Chondrocyte (in vitro differentiated cells): ENCODE data around the gene ZDHHC6. TPM values are rescaled to one million over a fixed set of nuclear protein-coding genes. Genes with fewer than 3 reads are reported as not detected.

ENCODE experiments used
- DNase-seq: peaks from one replicate; pipeline ENCODE4 v3.0.0; 2021; ENCODE audit warnings: mixed read lengths, low spot score
- H3K27ac Mint-ChIP-seq: one replicate; pipeline ENCODE4 v1.8.0; 2021; ENCODE audit warnings: mild to moderate bottlenecking, moderate library complexity, mixed read lengths; ENCODE audit not compliant: unreplicated experiment
- H3K27me3 Mint-ChIP-seq: 2 replicates; pipeline ENCODE4 v1.8.0; 2021; ENCODE audit warnings: low read depth, mixed read lengths
- H3K36me3 Mint-ChIP-seq: 2 replicates; pipeline ENCODE4 v1.8.0; 2021; ENCODE audit warnings: low read depth, mixed read lengths
- H3K4me1 Mint-ChIP-seq: 2 replicates; pipeline ENCODE4 v1.8.0; 2021; ENCODE audit warnings: low read depth, mild to moderate bottlenecking, mixed read lengths
- H3K4me3 Mint-ChIP-seq: one replicate; pipeline ENCODE4 v1.8.0; 2021; ENCODE audit warnings: mild to moderate bottlenecking, moderate library complexity, mixed read lengths; ENCODE audit not compliant: unreplicated experiment
- H3K9me3 Mint-ChIP-seq: 2 replicates; pipeline ENCODE4 v1.8.0; 2021; ENCODE audit warnings: low read depth, mixed read lengths
- total RNA-seq: library from RNA; stranded (reverse); gene quantifications from 3 replicates; pipeline ENCODE4 v1.2.1, GENCODE V29; 2021
- TF ChIP-seq, protein P1 (sequence below): fragments of 200-600 bp; sonication (generic); IDR thresholded peaks from 2 replicates; pipeline ENCODE4 v1.5.0; 2021; ENCODE audit warnings: antibody characterized with exemption, mild to moderate bottlenecking, moderate library complexity

Gene ZDHHC6
- total RNA-seq, 1 donor from 2014 or later, result 23.4 TPM

DNA sequence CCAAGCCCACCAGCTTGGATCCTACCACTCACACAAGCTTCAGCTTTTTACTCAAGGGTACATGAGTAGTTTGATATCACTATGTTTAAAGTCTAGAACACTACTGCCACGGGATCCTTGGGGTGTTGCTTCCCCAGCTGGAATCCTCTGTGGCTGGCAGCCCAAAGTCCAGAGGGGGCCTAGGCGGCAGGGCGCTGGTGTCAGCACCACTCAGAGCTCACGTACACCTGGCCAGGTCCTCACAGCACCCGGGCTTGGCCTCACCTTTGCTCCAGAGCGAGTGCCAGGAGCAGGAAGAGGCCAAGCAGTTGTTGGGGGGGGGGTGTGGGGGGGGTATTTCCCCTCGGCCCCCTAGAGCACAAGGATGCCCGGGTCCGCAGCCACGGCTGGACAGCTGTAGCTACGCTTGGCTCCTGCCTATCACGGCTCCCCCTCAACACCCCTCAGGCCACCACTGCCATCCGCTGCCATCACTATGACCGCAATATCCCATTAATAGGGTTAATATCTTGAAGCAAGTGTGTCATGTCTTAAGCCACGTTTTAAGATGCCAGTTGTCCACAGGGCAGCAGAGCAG, 17.0 kb downstream of the ZDHHC6 start:
- H3K9me3 Mint-ChIP-seq, result no peaks in the 10 kb centered on the region
- H3K4me3 Mint-ChIP-seq, result no peak overlapping the region
- H3K27me3 Mint-ChIP-seq, result no peaks in the 10 kb centered on the region
- TF ChIP-seq, protein P1, sequence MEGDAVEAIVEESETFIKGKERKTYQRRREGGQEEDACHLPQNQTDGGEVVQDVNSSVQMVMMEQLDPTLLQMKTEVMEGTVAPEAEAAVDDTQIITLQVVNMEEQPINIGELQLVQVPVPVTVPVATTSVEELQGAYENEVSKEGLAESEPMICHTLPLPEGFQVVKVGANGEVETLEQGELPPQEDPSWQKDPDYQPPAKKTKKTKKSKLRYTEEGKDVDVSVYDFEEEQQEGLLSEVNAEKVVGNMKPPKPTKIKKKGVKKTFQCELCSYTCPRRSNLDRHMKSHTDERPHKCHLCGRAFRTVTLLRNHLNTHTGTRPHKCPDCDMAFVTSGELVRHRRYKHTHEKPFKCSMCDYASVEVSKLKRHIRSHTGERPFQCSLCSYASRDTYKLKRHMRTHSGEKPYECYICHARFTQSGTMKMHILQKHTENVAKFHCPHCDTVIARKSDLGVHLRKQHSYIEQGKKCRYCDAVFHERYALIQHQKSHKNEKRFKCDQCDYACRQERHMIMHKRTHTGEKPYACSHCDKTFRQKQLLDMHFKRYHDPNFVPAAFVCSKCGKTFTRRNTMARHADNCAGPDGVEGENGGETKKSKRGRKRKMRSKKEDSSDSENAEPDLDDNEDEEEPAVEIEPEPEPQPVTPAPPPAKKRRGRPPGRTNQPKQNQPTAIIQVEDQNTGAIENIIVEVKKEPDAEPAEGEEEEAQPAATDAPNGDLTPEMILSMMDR, result no peak
- H3K4me1 Mint-ChIP-seq, result no peaks in the 10 kb centered on the region
- H3K27ac Mint-ChIP-seq, result no peak overlapping the region
- H3K36me3 Mint-ChIP-seq, result peaks cover 13% of the 10 kb centered on the region
- no peak for DNase-seq

DNA sequence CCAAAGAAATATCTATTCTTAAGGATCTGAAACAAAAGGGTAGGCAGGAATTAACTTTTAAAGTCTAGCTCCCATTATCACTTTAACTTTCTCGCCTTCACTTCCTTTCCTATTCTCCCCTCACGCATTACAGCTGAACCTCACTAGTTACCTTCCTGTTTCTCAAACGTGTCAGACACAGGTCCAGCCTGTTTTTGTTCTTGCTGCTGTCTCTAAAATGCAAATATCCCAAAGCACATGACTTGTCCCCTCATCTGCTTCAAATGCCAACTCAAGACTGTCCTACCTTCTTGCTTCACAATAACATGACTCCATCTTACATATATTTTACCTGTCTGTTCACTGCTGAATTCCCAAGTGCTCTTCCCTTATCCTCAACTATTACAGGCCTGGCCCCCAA, 17.6 kb downstream of the ZDHHC6 start:
- DNase-seq, result no peak
- Mint-ChIP-seq H3K27me3 (no peaks in the 10 kb centered on the region), H3K9me3 (no peaks in the 10 kb centered on the region), H3K4me1 (no peaks in the 10 kb centered on the region), H3K27ac (no peak overlapping the region), H3K4me3 (no peak overlapping the region), H3K36me3 (peaks cover 13% of the 10 kb centered on the region)
- TF ChIP-seq, protein P1, result no peak

DNA sequence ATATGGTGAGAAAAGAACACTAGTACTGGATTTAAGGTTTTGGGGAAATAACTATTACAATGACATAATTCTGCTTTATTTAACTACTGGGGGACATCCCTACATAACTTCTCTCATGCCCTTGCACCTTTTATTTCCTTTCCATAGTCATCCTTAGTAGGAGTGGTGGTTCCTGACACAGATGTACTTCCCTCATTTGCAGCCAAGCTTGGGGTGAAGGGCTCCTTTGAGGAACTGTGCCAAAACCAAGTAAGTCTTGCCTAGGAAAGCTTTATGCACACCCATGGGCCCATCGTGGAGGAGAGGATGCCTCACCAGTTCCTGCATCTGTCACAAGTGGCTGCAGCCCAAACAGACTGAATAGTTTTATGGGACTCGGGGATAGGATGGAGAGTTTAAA, 20.6 kb downstream of the ZDHHC6 start:
- Mint-ChIP-seq H3K9me3 (no peaks in the 10 kb centered on the region), H3K27me3 (no peaks in the 10 kb centered on the region), H3K36me3 (peaks cover 6% of the 10 kb centered on the region), H3K4me3 (no peak overlapping the region), H3K27ac (no peak overlapping the region), H3K4me1 (peaks cover 2% of the 10 kb centered on the region)
- no peak for DNase-seq
- TF ChIP-seq, protein P1, result no peak

DNA sequence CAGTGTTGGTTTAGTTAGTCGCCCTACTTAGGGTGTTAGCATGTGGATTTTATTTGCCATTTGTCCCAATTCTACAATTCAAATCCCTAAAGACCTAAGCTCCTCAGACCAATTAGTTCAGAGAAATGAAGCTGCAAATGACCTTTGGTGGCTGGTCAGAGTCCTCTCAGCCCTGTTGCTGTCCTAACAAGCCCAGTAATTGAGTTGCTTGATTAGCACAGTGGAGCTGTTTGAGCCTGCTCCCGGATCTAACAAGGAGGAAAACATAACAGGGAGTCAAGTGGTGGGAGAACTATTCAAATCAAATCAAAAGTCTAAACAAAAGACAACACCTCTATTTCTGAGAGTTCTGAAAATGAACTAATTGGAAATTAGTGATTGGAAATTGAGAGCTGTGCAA, 22.1 kb downstream of the ZDHHC6 start:
- Mint-ChIP-seq H3K27me3 (no peaks in the 10 kb centered on the region), H3K27ac (no peak overlapping the region), H3K4me1 (peaks cover 2% of the 10 kb centered on the region), H3K36me3 (peaks cover 2% of the 10 kb centered on the region), H3K9me3 (no peaks in the 10 kb centered on the region), H3K4me3 (no peak overlapping the region)
- no peak for DNase-seq
- TF ChIP-seq, protein P1, result no peak

DNA sequence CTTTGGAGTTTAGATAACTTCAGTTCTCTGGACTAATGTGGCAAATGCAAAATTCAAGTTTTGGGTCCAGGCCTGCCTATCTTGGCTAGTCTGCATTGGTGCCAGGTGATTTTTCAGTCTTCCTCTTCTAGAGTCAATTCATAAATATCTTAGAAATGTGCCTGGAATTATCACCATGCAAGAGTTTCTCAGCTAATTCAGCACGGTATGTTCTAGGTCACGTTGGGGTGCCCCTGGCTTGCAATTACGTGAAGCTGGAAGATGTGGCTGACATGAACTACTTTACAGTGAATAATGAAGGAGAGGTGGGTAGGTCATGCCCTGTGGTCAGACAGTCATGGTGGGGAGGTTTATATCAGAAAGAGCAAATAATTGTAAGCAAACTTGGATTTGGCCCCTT, 25.0 kb downstream of the ZDHHC6 start:
- H3K9me3 Mint-ChIP-seq, result no peaks in the 10 kb centered on the region
- no peaks in the 10 kb centered on the region for H3K36me3 Mint-ChIP-seq
- TF ChIP-seq, protein P1, result no peak
- H3K4me3 Mint-ChIP-seq, result no peak overlapping the region
- peaks cover 2% of the 10 kb centered on the region for H3K4me1 Mint-ChIP-seq
- H3K27ac Mint-ChIP-seq, result no peak overlapping the region
- no peak for DNase-seq
- H3K27me3 Mint-ChIP-seq, result no peaks in the 10 kb centered on the region
